K562 (cell line): ENCODE measurements around the gene SCN8A. TPM values are rescaled to one million over a fixed set of nuclear protein-coding genes. Genes with fewer than 3 reads are reported as not detected.
A peak's percentile ranks its signal among the peaks of the same experiment; 100 is the strongest.

Experiments used
- CBX8 ChIP-seq: fragments of 200-600 bp; sonication (generic); IDR thresholded peaks from 2 replicates; pipeline ENCODE4 v1.6.1; 2012; ENCODE audit warnings: borderline replicate concordance, mixed run types, low read depth, mild to moderate bottlenecking, moderate library complexity, mixed read lengths, low read length, control low read depth, inconsistent platforms; ENCODE audit not compliant: poor library complexity, severe bottlenecking; ENCODE audit errors: extremely low read depth
- CEBPB ChIP-seq: fragments of 450-650 bp; IDR thresholded peaks from 2 replicates; pipeline ENCODE4 v1.6.1; 2016; ENCODE audit warnings: missing genetic modification characterization, missing compliant biosample characterization
- CREM ChIP-seq: IDR thresholded peaks from 2 replicates; pipeline ENCODE4 v1.6.1; 2014; ENCODE audit warnings: antibody characterized with exemption, low read depth
- FOXJ3 ChIP-seq: sonication (generic); formaldehyde crosslinking; IDR thresholded peaks from 2 replicates; pipeline ENCODE4 v1.4.0; 2020; ENCODE audit warnings: mild to moderate bottlenecking, missing genetic modification reagents
- FOXP1 ChIP-seq: sonication (generic); formaldehyde crosslinking; IDR thresholded peaks from 2 replicates; pipeline ENCODE4 v1.8.0; 2022; ENCODE audit warnings: mild to moderate bottlenecking, missing genetic modification reagents
- IFI16 ChIP-seq: fragments of 250-450 bp; sonication (Bioruptor Pico); IDR thresholded peaks from 2 replicates; pipeline ENCODE4 v2.1.2; 2022; ENCODE audit warnings: mild to moderate bottlenecking, inconsistent platforms
- NR4A1 ChIP-seq, 2 experiments: fragments of 250-450 bp in 1 of 2; fragments of 450-650 bp in 1 of 2; sonication (Bioruptor Pico) in 1 of 2; IDR thresholded peaks; 2 replicates each; pipeline versions ENCODE4 v1.4.0 to v1.6.1; 2016 to 2020; ENCODE audit warnings: mild to moderate bottlenecking in 2 of 2, missing compliant biosample characterization in 1 of 2, missing genetic modification characterization in 1 of 2, moderate library complexity in 1 of 2
- PHF8 ChIP-seq: fragments of 200-600 bp; sonication (generic); IDR thresholded peaks from 2 replicates; pipeline ENCODE4 v1.6.1; 2012; ENCODE audit warnings: mixed run types, mild to moderate bottlenecking, inconsistent platforms, low read length, moderate library complexity, borderline replicate concordance
- POLR2A ChIP-seq: fragments of 450-650 bp; conservative IDR thresholded peaks from 2 replicates; pipeline ENCODE4 v1.6.1; 2016
- SP2 ChIP-seq: IDR thresholded peaks from 2 replicates; pipeline ENCODE4 v1.6.1; 2011; ENCODE audit warnings: mild to moderate bottlenecking, low read depth, low read length, moderate library complexity; ENCODE audit not compliant: poor library complexity, severe bottlenecking; ENCODE audit errors: extremely low read depth
- ZBTB49 ChIP-seq: sonication (generic); formaldehyde crosslinking; IDR thresholded peaks from 2 replicates; pipeline ENCODE4 v1.8.0; 2022; ENCODE audit warnings: missing genetic modification reagents, mild to moderate bottlenecking, borderline replicate concordance
- ZFP91 ChIP-seq: sonication (generic); formaldehyde crosslinking; IDR thresholded peaks from 2 replicates; pipeline ENCODE4 v1.8.0; 2022; ENCODE audit warnings: mild to moderate bottlenecking, missing genetic modification reagents
- ZNF133 ChIP-seq: fragments of 250-450 bp; sonication (Bioruptor Pico); IDR thresholded peaks from 2 replicates; pipeline ENCODE4 v1.4.0; 2020; ENCODE audit warnings: mild to moderate bottlenecking
- ZNF232 ChIP-seq: sonication (generic); formaldehyde crosslinking; IDR thresholded peaks from 2 replicates; pipeline ENCODE4 v1.8.0; 2022; ENCODE audit warnings: mild to moderate bottlenecking, missing genetic modification reagents
- polyA plus RNA-seq, 8 experiments: library from polyadenylated mRNA; depleted of rRNA in 4 of 8; stranded (reverse) in 5 of 8; unstranded in 3 of 8; fragments of >200 nt; fragmentation: Nextera tagmentation in 2 of 8; fragmentation: Illumina TruSeq in 1 of 8; extraction: Ambion mirVana in 2 of 8; extraction: Trizol in 1 of 8; gene quantifications; 2 replicates each; pipeline versions ENCODE4 v1.2.1 to v1.2.3, GENCODE V29; 2011 to 2014; ENCODE audit warnings: inconsistent platforms in 1 of 8, missing spikeins in 1 of 8
- total RNA-seq, 7 experiments: library from RNA; depleted of rRNA in 6 of 7; stranded (reverse); fragments of >200 nt in 6 of 7; fragmentation: Illumina TruSeq in 2 of 7; extraction: Trizol in 2 of 7; gene quantifications; 2 replicates each; pipeline versions ENCODE4 v1.2.1 to v1.2.3, GENCODE V29; 2011 to 2021; ENCODE audit warnings: low replicate concordance in 1 of 7
- TF ChIP-seq, protein P1 (sequence below), 2 experiments: IDR thresholded peaks; 2 replicates each; pipeline ENCODE4 v1.6.1; 2012; ENCODE audit warnings: improper control_type of control experiment in 2 of 2, low read depth in 2 of 2, low read length in 2 of 2, borderline replicate concordance in 1 of 2
- TF ChIP-seq, protein P2 (sequence below): sonication (generic); formaldehyde crosslinking; IDR thresholded peaks from 2 replicates; pipeline ENCODE4 v1.8.0; 2022; ENCODE audit warnings: mild to moderate bottlenecking, missing genetic modification reagents
- TF ChIP-seq, protein P3 (sequence below): sonication (generic); formaldehyde crosslinking; IDR thresholded peaks from 2 replicates; pipeline ENCODE4 v1.8.1; 2023; ENCODE audit warnings: mild to moderate bottlenecking, missing genetic modification reagents

SCN8A gene
- total and polyA plus RNA-seq, 9 of the 15 experiments (the other 6 are each of a cell fraction or from before 2014, with no cell fraction given), result 0.03 to 0.29 (median 0.15) TPM; not detected in 1

GRCh38 chr12:51814311-51815088 lies 223.5 kb downstream of the SCN8A start (continued):
- TF ChIP-seq ZFP91 (no peak), CBX8 (no peak), NR4A1 (CRISPR knock-in tag; IDR thresholded peaks at IDR 0.05) (no peak), NR4A1 (tag; IDR thresholded peaks at IDR 0.05) (no peak), POLR2A (no peak), CEBPB (tag) (no peak), ZBTB49 (CRISPR knock-in tag) (no peak), PHF8 (no peak), ZNF133 (CRISPR knock-in tag) (no peak), CREM (0 out of 2 replicates have a peak, but pooled peaks have one; percentile 10), SP2 (no peak), FOXJ3 (CRISPR knock-in tag) (no peak), IFI16 (CRISPR knock-in tag) (no peak), ZNF232 (CRISPR knock-in tag) (no peak), FOXP1 (CRISPR knock-in tag) (no peak)
- TF ChIP-seq, protein P1, sequence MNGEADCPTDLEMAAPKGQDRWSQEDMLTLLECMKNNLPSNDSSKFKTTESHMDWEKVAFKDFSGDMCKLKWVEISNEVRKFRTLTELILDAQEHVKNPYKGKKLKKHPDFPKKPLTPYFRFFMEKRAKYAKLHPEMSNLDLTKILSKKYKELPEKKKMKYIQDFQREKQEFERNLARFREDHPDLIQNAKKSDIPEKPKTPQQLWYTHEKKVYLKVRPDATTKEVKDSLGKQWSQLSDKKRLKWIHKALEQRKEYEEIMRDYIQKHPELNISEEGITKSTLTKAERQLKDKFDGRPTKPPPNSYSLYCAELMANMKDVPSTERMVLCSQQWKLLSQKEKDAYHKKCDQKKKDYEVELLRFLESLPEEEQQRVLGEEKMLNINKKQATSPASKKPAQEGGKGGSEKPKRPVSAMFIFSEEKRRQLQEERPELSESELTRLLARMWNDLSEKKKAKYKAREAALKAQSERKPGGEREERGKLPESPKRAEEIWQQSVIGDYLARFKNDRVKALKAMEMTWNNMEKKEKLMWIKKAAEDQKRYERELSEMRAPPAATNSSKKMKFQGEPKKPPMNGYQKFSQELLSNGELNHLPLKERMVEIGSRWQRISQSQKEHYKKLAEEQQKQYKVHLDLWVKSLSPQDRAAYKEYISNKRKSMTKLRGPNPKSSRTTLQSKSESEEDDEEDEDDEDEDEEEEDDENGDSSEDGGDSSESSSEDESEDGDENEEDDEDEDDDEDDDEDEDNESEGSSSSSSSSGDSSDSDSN (IDR thresholded peaks at IDR 0.05; ENCODE audit: borderline replicate concordance in 1 of 2, low read depth in 2 of 2, low read length in 2 of 2), result 0 out of 4 replicates have a peak, but pooled peaks of 1 of the 2 experiments have one; percentile 37
- TF ChIP-seq, protein P2, sequence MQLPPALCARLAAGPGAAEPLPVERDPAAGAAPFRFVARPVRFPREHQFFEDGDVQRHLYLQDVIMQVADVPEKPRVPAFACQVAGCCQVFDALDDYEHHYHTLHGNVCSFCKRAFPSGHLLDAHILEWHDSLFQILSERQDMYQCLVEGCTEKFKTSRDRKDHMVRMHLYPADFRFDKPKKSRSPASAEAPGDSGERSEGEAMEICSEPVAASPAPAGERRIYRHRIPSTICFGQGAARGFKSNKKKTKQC (CRISPR knock-in tag), result no peak
- TF ChIP-seq, protein P3, sequence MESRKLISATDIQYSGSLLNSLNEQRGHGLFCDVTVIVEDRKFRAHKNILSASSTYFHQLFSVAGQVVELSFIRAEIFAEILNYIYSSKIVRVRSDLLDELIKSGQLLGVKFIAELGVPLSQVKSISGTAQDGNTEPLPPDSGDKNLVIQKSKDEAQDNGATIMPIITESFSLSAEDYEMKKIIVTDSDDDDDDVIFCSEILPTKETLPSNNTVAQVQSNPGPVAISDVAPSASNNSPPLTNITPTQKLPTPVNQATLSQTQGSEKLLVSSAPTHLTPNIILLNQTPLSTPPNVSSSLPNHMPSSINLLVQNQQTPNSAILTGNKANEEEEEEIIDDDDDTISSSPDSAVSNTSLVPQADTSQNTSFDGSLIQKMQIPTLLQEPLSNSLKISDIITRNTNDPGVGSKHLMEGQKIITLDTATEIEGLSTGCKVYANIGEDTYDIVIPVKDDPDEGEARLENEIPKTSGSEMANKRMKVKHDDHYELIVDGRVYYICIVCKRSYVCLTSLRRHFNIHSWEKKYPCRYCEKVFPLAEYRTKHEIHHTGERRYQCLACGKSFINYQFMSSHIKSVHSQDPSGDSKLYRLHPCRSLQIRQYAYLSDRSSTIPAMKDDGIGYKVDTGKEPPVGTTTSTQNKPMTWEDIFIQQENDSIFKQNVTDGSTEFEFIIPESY (CRISPR knock-in tag), result peak; percentile 48; the same call in 1 of the 2 replicates
